GM19324 (cell line): ENCODE measurements around the gene KIRREL1.

Experiments
- ATAC-seq: cut with Tn5 transposase; IDR thresholded peaks from one replicate; pipeline ENCODE4 v1.9.1; 2021; ENCODE audit warnings: mild to moderate bottlenecking, moderate library complexity; ENCODE audit not compliant: unreplicated experiment, low FRiP score

KIRREL1 gene

GRCh38 chr1:158101455-158101854 lies 108.0 kb downstream of the KIRREL1 start:
- no peak for ATAC-seq

- no peak for ATAC-seq
These were observed 108.5 kb downstream of the KIRREL1 start for GRCh38 chr1:158101927-158102326.

- no peak for ATAC-seq
These were observed 109.6 kb downstream of the KIRREL1 start for GRCh38 chr1:158102881-158103674.

DNA sequence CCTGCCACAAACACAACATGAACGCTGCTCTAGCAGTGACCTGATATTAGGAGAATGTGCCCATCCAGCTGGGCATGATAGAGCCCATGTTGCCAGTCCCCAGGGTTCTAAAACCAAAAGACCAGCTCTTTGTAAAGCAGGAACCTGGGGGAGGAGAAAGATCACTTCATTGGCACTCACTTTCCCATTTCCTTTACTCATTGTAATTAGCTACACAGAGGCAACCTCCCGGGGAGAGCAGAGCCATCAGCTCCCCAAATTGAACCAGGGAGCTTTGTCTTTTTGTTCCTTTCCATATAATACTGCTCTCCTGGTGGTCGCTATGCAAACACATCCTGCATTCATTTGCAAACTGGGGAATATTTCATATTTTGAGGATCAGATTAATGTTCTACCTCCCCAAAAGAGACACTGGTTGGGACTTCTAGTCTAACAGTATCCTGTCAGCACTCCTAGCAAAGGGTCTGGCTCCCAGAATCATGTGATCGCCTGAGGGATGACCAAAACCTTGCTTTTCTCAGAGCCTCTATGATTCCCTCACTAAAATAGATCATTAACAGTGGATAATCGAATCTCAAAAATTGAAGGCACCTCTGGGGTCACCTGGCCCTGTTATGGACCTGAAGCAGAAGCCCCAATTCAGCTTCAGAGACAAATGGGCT lies 110.5 kb downstream of the KIRREL1 start:
- ATAC-seq, result no peak

DNA sequence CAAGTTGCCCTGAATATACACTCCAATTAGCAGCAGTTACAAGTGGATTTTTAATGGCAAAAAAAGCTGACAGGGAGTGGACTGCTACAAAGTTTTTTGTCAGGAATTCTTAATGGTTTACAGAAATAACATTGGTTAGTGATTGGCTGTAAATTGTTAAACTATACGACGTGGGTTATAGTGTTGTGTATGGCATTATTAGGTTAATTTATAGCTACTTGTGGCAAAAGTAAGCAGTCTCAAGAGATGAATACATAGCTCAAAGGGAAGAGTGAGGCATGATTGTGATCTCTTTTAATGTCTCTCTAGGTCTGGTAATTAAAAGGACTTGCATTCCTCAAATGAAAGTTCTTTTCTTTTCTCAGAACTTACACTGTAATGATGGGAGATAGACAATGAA lies 111.4 kb downstream of the KIRREL1 start:
- ATAC-seq, result no peak

GRCh38 chr1:158105352-158106095 lies 112.1 kb downstream of the KIRREL1 start:
- ATAC-seq, result no peak

DNA sequence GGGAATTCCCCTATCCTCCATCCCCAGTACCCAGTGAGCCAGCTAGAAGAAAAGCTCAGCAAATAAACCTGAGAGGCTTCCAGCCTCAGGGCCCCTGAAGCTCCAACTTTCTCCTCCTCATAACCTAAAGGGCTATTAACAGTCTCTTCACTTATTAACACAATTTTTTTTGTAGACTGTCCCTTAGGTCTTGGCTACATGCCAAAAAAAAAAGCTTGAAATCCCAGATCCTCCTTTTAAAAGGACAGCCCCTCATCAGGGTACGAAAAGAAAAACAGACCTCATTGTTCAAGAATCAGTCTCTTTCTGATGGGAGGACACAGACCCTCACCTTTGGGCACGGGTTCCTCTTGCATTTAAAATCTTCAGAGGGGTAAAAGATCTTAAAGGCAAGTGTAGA lies 114.5 kb downstream of the KIRREL1 start:
- no peak for ATAC-seq

GRCh38 chr1:158112994-158113758 lies 119.7 kb downstream of the KIRREL1 start:
- no peak for ATAC-seq

DNA sequence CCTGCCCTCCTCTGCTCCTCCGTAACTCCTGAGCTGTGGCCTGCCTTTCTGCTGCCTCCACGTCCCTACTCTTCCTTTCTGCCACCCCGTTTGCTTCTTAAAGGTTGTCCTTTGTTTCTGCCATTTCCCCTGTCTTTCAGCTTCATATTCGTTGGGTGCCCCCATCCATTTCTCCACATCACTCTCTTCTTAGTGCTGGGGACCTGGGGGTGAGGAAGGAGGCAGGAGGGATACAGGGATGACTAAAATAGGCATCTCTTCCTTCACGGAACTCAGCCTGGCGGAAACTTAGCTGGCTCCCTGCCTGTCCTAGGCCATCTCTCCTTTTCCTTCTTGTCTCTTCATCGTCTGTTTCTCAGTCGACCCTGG lies 120.3 kb downstream of the KIRREL1 start:
- ATAC-seq, result no peak

- peak; percentile 74 for ATAC-seq
These were observed 121.7 kb downstream of the KIRREL1 start for GRCh38 chr1:158115126-158115525.

GRCh38 chr1:158116311-158117167 lies 123.1 kb downstream of the KIRREL1 start:
- ATAC-seq, result no peak

DNA sequence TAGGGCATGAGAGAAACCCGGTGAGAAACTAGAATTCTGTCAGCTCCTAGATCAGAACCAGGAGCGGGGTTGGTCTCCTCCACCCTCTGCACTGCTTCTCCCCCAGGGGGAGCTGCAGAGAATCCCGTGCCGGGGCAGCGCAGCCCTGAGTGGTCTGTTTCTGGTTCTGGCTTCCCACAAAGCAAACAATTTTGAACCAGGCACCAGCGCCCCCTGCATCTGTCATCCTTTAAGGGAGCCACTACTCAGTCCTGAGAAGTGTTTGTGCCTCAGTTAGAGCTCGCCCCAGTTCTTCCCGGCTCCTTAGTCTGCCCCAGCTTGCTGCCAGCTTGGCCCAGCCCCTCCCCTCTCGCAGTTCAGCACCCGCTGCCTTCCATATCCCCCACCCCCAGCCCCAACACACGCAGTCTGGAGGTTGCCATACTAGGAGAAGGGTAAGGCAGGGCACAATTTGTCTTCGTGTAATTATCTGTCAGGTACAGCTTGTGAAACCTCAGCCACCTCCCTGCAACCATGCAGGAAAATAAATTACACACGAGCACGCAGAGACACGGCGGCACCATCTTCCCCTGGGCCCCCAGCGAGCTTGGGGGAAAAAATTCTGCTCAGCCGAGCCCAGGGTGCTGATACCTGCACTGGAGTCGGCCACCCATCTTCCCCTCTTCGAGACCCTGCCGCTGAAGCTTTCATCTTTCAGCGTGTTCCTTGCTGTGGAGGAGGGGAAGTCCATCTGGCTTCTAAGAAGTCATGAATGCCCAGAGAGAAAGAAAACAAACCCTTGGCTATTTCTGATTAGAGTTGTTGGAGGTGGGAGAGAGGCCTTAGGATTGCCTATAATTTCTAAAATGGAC lies 124.6 kb downstream of the KIRREL1 start:
- no peak for ATAC-seq

GRCh38 chr1:158118713-158119402 lies 125.4 kb downstream of the KIRREL1 start:
- no peak for ATAC-seq

GRCh38 chr1:158119976-158120653 lies 126.7 kb downstream of the KIRREL1 start:
- ATAC-seq, result no peak

DNA sequence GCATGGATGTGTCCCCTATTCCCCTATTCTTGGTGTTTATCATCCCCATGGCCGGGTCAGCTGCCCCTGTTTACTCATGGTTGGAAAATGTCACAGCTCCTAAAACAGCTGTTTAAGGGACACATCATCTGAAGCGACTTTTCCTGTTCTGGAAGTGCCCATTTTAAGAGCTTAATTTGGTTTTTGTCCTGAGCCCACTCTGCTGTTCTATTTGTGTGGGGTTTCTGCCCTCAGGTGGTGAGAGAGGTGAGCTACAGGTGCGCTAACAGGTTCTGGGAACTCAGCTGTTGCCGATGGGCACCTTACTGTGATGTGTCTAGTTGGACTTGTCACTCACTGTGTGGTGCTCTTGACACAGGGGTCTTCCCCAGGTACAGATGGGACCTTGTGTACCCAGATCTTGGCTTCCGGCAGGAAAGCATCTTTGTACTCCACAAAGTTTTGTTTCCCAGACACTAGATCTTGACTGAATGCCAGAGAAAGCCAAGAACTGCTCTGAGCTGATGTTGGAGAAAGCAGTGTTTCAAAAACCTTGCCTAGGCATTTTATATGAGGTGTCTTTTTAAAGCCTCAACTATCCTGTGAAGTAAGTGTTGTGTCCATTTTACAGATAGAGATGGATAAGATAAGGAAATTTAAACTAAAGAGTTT lies 128.3 kb downstream of the KIRREL1 start:
- no peak for ATAC-seq

DNA sequence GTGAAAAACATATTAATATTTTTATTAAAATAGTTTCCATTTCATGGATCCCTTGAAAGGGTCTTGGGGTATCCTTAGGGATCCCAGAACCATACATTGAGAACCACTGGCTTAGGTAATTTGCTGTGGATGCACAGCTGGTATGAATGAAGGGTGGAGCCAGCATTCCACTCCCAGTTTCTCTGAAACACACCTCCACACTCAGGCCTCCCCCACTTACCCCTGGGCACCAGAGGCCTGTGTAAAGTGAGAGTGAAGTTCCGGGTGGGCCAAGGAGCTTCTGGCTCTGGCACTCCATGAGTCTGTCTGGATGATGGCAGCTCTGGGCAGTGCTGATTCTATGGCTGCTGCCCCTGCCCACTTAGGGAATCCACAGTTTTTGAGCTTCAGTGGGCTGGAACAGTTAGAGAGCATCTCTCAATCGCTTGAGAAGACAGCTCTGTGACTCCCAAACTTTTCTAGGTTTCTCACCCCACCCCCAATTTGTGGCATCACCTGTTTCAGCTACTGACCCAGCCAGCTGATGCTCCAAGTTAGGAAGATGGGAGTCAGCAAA lies 129.5 kb downstream of the KIRREL1 start:
- no peak for ATAC-seq

- ATAC-seq, result no peak
These were observed 130.6 kb downstream of the KIRREL1 start for GRCh38 chr1:158124034-158124433.
